Stimulated activated CD8-positive, alpha-beta memory T cell treated with anti-CD3 and anti-CD28 coated beads, Interleukin-12 subunit alpha, Interleukin-12 subunit beta, amount 100 ng/mL, for 24 hours (primary cell): ENCODE measurements around the gene PSKH1.

Experiments used
- DNase-seq: peaks from one replicate; pipeline ENCODE4 v3.0.0-alpha.2; 2020; ENCODE audit errors: extremely low read depth

The PSKH1 gene

GRCh38 chr16:67865318-67865717, 27.7 kb upstream of the PSKH1 start:
- no peak for DNase-seq

GRCh38 chr16:67868290-67868689, 24.8 kb upstream of the PSKH1 start:
- DNase-seq: no peak

- DNase-seq: no peak
Measured at GRCh38 chr16:67869653-67870052, 23.4 kb upstream of the PSKH1 start.

GRCh38 chr16:67871256-67871655, 21.8 kb upstream of the PSKH1 start:
- no peak for DNase-seq

- no peak for DNase-seq
Measured at GRCh38 chr16:67872131-67872630, 20.9 kb upstream of the PSKH1 start.

GRCh38 chr16:67872631-67873434, 20.2 kb upstream of the PSKH1 start, which contains the start of gene EDC4:
Gene EDC4, plus strand, starts transcription at chr16:67873052. Its CDS starts 210 bp downstream, at chr16:67873262.
- DNase-seq: peak; percentile 68

- DNase-seq: no peak
Measured at GRCh38 chr16:67873435-67874370, 19.4 kb upstream of the PSKH1 start.

GRCh38 chr16:67874372-67874771, 18.7 kb upstream of the PSKH1 start:
- no peak for DNase-seq

- no peak for DNase-seq
Measured at GRCh38 chr16:67877064-67877463, 16.0 kb upstream of the PSKH1 start.

GRCh38 chr16:67878232-67878631, 14.8 kb upstream of the PSKH1 start:
- DNase-seq: no peak

GRCh38 chr16:67878846-67879245, 14.2 kb upstream of the PSKH1 start:
- no peak for DNase-seq

GRCh38 chr16:67879462-67879861, 13.6 kb upstream of the PSKH1 start:
- no peak for DNase-seq

GRCh38 chr16:67879936-67880335, 13.1 kb upstream of the PSKH1 start:
- DNase-seq: no peak

- DNase-seq: no peak
Measured at GRCh38 chr16:67880584-67880983, 12.5 kb upstream of the PSKH1 start.

GRCh38 chr16:67881621-67882161, 11.4 kb upstream of the PSKH1 start:
- DNase-seq: no peak

- no peak for DNase-seq
Measured at GRCh38 chr16:67882374-67883145, 10.5 kb upstream of the PSKH1 start.

- no peak for DNase-seq
Measured at GRCh38 chr16:67883146-67883871, 9.7 kb upstream of the PSKH1 start.

- peak; percentile 43 for DNase-seq
Measured at GRCh38 chr16:67883872-67884261, 9.2 kb upstream of the PSKH1 start.

GRCh38 chr16:67884684-67885083, 8.4 kb upstream of the PSKH1 start, which contains the start of gene NRN1L:
Gene NRN1L, plus strand, starts transcription at chr16:67884885. Its CDS starts 19 bp downstream, at chr16:67884904.
- no peak for DNase-seq

- DNase-seq: no peak
Measured at GRCh38 chr16:67885545-67885944, 7.5 kb upstream of the PSKH1 start.

GRCh38 chr16:67885976-67886375, 7.1 kb upstream of the PSKH1 start:
- no peak for DNase-seq
